ENCODE measurements around the gene UMAD1.

Gene UMAD1

DNA sequence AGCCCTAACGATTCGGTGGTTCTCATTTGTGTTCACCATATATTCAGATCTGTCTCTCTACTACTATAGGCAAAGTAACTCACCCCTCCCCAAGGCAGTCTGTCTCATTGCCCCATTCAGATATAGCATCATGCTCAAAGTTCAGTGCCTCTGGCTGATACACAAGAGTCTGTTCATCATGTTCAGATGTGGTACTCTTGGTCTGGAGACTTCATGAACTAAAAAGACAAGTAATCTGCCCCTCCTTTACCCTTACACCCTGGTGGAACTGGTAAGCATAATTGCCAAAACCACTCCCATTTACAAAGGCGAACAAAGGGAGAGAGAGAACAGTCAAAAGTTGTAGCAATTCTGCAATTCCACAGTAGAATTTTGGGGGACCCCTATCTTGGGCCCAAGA is 29.9 kb downstream of the UMAD1 start:
- DNase-seq (ENCODE audit: low read depth in 1 of 2, low spot score in 1 of 2) = no peak
- TF ChIP-seq GABPA (IDR thresholded peaks at IDR 0.05; ENCODE audit: low read depth) = no peak
- TF ChIP-seq SPI1 (IDR thresholded peaks at IDR 0.05; ENCODE audit: borderline replicate concordance, low read depth) = no peak
- no peak for TF ChIP-seq POLR2AphosphoS5 (IDR thresholded peaks at IDR 0.05; ENCODE audit: low read depth)
- TF ChIP-seq, protein P1, sequence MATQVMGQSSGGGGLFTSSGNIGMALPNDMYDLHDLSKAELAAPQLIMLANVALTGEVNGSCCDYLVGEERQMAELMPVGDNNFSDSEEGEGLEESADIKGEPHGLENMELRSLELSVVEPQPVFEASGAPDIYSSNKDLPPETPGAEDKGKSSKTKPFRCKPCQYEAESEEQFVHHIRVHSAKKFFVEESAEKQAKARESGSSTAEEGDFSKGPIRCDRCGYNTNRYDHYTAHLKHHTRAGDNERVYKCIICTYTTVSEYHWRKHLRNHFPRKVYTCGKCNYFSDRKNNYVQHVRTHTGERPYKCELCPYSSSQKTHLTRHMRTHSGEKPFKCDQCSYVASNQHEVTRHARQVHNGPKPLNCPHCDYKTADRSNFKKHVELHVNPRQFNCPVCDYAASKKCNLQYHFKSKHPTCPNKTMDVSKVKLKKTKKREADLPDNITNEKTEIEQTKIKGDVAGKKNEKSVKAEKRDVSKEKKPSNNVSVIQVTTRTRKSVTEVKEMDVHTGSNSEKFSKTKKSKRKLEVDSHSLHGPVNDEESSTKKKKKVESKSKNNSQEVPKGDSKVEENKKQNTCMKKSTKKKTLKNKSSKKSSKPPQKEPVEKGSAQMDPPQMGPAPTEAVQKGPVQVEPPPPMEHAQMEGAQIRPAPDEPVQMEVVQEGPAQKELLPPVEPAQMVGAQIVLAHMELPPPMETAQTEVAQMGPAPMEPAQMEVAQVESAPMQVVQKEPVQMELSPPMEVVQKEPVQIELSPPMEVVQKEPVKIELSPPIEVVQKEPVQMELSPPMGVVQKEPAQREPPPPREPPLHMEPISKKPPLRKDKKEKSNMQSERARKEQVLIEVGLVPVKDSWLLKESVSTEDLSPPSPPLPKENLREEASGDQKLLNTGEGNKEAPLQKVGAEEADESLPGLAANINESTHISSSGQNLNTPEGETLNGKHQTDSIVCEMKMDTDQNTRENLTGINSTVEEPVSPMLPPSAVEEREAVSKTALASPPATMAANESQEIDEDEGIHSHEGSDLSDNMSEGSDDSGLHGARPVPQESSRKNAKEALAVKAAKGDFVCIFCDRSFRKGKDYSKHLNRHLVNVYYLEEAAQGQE (IDR thresholded peaks at IDR 0.05; ENCODE audit: insufficient replicate concordance, low read depth) = no peak
- TF ChIP-seq, protein P2, sequence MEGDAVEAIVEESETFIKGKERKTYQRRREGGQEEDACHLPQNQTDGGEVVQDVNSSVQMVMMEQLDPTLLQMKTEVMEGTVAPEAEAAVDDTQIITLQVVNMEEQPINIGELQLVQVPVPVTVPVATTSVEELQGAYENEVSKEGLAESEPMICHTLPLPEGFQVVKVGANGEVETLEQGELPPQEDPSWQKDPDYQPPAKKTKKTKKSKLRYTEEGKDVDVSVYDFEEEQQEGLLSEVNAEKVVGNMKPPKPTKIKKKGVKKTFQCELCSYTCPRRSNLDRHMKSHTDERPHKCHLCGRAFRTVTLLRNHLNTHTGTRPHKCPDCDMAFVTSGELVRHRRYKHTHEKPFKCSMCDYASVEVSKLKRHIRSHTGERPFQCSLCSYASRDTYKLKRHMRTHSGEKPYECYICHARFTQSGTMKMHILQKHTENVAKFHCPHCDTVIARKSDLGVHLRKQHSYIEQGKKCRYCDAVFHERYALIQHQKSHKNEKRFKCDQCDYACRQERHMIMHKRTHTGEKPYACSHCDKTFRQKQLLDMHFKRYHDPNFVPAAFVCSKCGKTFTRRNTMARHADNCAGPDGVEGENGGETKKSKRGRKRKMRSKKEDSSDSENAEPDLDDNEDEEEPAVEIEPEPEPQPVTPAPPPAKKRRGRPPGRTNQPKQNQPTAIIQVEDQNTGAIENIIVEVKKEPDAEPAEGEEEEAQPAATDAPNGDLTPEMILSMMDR (IDR thresholded peaks at IDR 0.05; ENCODE audit: insufficient read depth, low read length) = no peak
- H3K4me3 ChIP-seq (replicated peaks; ENCODE audit: insufficient read depth, low read length) = no peak overlapping the region

DNA sequence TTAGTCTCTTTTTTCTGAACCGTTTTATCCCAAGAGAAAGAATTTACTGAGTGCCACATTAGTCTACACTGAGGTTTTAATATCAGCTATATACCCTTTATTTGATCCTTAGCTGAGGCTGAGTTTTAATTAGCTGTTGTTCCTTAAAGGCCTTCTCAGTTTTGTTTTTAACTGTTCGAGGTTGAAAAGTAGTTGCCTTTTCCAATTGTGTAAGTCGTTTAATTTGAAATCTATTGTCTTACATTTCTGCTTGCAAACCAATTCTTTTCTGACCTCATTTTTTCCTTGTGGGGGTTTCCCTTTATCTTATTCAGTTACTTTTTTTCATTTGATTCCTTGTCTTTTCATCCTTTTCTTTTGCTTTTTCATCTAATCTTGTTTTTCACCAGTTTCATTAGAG is 30.8 kb downstream of the UMAD1 start:
- no peak for DNase-seq (ENCODE audit: low read depth in 1 of 2, low spot score in 1 of 2)
- Histone ChIP-seq H3K27ac (replicated peaks) (no peak overlapping the region), H3K27me3 (ENCODE audit: insufficient read depth, poor library complexity, severe bottlenecking) (no peaks in the 10 kb centered on the region), H3K4me3 (replicated peaks; ENCODE audit: insufficient read depth, low read length) (no peak overlapping the region)
- TF ChIP-seq GABPA (IDR thresholded peaks at IDR 0.05; ENCODE audit: low read depth) (no peak), SPI1 (IDR thresholded peaks at IDR 0.05; ENCODE audit: borderline replicate concordance, low read depth) (no peak), POLR2AphosphoS5 (IDR thresholded peaks at IDR 0.05; ENCODE audit: low read depth) (no peak)
- TF ChIP-seq, protein P2 (IDR thresholded peaks at IDR 0.05; ENCODE audit: insufficient read depth, low read length) = no peak
- TF ChIP-seq, protein P1 (IDR thresholded peaks at IDR 0.05; ENCODE audit: insufficient replicate concordance, low read depth) = no peak

More for the DNA sequence above, 29.9 kb downstream of the UMAD1 start:
- Histone ChIP-seq H3K27me3 (ENCODE audit: insufficient read depth, poor library complexity, severe bottlenecking) (no peaks in the 10 kb centered on the region), H3K27ac (replicated peaks) (no peak overlapping the region)

DNA sequence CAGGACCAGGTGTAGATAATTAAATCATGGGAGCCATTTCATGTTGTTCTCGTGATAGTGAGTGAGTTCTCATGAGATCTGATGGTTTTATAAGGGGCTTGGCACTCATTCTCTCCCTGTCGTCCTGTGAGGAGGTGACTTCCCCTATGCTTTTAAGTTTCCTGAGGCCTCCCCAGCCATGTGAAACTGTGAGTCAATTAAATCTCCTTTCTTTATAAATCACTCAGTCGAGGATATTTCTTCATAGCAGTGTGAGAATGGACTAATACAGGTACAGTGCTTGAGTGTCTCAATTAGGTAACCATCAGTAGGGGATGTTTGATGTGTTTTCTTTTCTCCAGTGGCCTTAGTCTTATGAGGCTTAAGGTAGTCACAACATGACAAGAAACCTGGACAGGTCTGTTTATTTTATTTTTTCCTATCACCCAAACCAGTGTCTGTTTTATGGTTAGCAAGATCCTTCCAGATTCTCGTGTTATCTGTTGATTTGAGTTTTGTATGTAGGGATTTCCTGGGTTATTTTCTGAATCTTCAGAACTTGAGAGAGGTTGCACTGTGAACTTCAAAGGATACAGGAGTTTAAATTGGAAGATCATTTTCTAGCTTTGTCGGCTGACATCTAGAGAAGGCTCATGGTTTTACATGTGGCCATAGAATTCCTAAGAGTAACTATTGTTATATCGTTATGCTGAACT is 32.1 kb downstream of the UMAD1 start:
- no peak for DNase-seq (ENCODE audit: low read depth in 1 of 2, low spot score in 1 of 2)
- H3K27ac ChIP-seq (replicated peaks) = no peak overlapping the region
- no peaks in the 10 kb centered on the region for H3K27me3 ChIP-seq (ENCODE audit: insufficient read depth, poor library complexity, severe bottlenecking)
- TF ChIP-seq, protein P1 (IDR thresholded peaks at IDR 0.05; ENCODE audit: insufficient replicate concordance, low read depth) = no peak
- TF ChIP-seq GABPA (IDR thresholded peaks at IDR 0.05; ENCODE audit: low read depth) = no peak
- TF ChIP-seq, protein P2 (IDR thresholded peaks at IDR 0.05; ENCODE audit: insufficient read depth, low read length) = no peak
- no peak for TF ChIP-seq POLR2AphosphoS5 (IDR thresholded peaks at IDR 0.05; ENCODE audit: low read depth)
- TF ChIP-seq SPI1 (IDR thresholded peaks at IDR 0.05; ENCODE audit: borderline replicate concordance, low read depth) = no peak
- H3K4me3 ChIP-seq (replicated peaks; ENCODE audit: insufficient read depth, low read length) = no peak overlapping the region

Data from HL-60 (cell line).